ENCODE measurements around the gene DCANP1.
"Not testable (repeated sequence)": the region's sequence is repeated elsewhere in the genome, so short reads cannot be mapped to it uniquely, and the experiment has no call there.

Gene DCANP1

GRCh38 chr5:135447298-135447929, at the start of gene DCANP1:
DCANP1 (minus strand) TSS chr5:135447348; CDS start chr5:135447108, 240 bp downstream.
- Histone ChIP-seq H3K27me3 (ENCODE audit: insufficient read depth, low read length) (peaks cover 13% of the 10 kb centered on the region), H3K36me3 (ENCODE audit: insufficient read depth, low read length) (no peaks in the 10 kb centered on the region), H3K9me3 (ENCODE audit: low read length) (no peaks in the 10 kb centered on the region), H2AFZ (ENCODE audit: low read depth, low read length) (no peak within 1 kb of the TSS), H3K4me1 (ENCODE audit: insufficient read depth, low read length) (peaks cover 5% of the 10 kb centered on the region), H3K4me3 (ENCODE audit: low read length) (no peak within 1 kb of the TSS)

GRCh38 chr5:135495531-135495930, 48.4 kb upstream of the DCANP1 start:
- not testable (repeated sequence) for H2AFZ ChIP-seq (ENCODE audit: low read depth, low read length); H3K4me3 ChIP-seq (ENCODE audit: low read length); H3K36me3 ChIP-seq (ENCODE audit: insufficient read depth, low read length); H3K9me3 ChIP-seq (ENCODE audit: low read length)
- Histone ChIP-seq H3K27me3 (ENCODE audit: insufficient read depth, low read length) (peaks cover 66% of the 10 kb centered on the region), H3K4me1 (ENCODE audit: insufficient read depth, low read length) (peaks cover 14% of the 10 kb centered on the region)

- no peaks in the 10 kb centered on the region for H3K9me3 ChIP-seq (ENCODE audit: low read length)
- no peak overlapping the region for H2AFZ ChIP-seq (ENCODE audit: low read depth, low read length)
- no peaks in the 10 kb centered on the region for H3K36me3 ChIP-seq (ENCODE audit: insufficient read depth, low read length)
- no peak overlapping the region for H3K4me3 ChIP-seq (ENCODE audit: low read length)
- H3K27me3 ChIP-seq (ENCODE audit: insufficient read depth, low read length) = peaks cover 70% of the 10 kb centered on the region
- peaks cover 27% of the 10 kb centered on the region for H3K4me1 ChIP-seq (ENCODE audit: insufficient read depth, low read length)
These were observed 47.0 kb upstream of the DCANP1 start for GRCh38 chr5:135494196-135494595.

GRCh38 chr5:135493406-135494180, 46.4 kb upstream of the DCANP1 start:
- H3K4me1 ChIP-seq (ENCODE audit: insufficient read depth, low read length) = peaks cover 31% of the 10 kb centered on the region
- no peak overlapping the region for H2AFZ ChIP-seq (ENCODE audit: low read depth, low read length)
- H3K27me3 ChIP-seq (ENCODE audit: insufficient read depth, low read length) = peaks cover 66% of the 10 kb centered on the region
- H3K4me3 ChIP-seq (ENCODE audit: low read length) = no peak overlapping the region
- H3K9me3 ChIP-seq (ENCODE audit: low read length) = no peaks in the 10 kb centered on the region
- H3K36me3 ChIP-seq (ENCODE audit: insufficient read depth, low read length) = no peaks in the 10 kb centered on the region

- H3K9me3 ChIP-seq (ENCODE audit: low read length) = no peaks in the 10 kb centered on the region
- peaks cover 37% of the 10 kb centered on the region for H3K4me1 ChIP-seq (ENCODE audit: insufficient read depth, low read length)
- H3K4me3 ChIP-seq (ENCODE audit: low read length) = no peak overlapping the region
- H3K36me3 ChIP-seq (ENCODE audit: insufficient read depth, low read length) = no peaks in the 10 kb centered on the region
- H2AFZ ChIP-seq (ENCODE audit: low read depth, low read length) = no peak overlapping the region
- peaks cover 69% of the 10 kb centered on the region for H3K27me3 ChIP-seq (ENCODE audit: insufficient read depth, low read length)
These were observed 45.1 kb upstream of the DCANP1 start for GRCh38 chr5:135492319-135492626.

GRCh38 chr5:135491552-135492318, 44.6 kb upstream of the DCANP1 start:
- peaks cover 69% of the 10 kb centered on the region for H3K27me3 ChIP-seq (ENCODE audit: insufficient read depth, low read length)
- H2AFZ ChIP-seq (ENCODE audit: low read depth, low read length) = no peak overlapping the region
- peaks cover 37% of the 10 kb centered on the region for H3K4me1 ChIP-seq (ENCODE audit: insufficient read depth, low read length)
- no peaks in the 10 kb centered on the region for H3K9me3 ChIP-seq (ENCODE audit: low read length)
- no peaks in the 10 kb centered on the region for H3K36me3 ChIP-seq (ENCODE audit: insufficient read depth, low read length)
- H3K4me3 ChIP-seq (ENCODE audit: low read length) = no peak overlapping the region

GRCh38 chr5:135491038-135491551, 43.9 kb upstream of the DCANP1 start:
- H3K9me3 ChIP-seq (ENCODE audit: low read length) = no peaks in the 10 kb centered on the region
- peaks cover 71% of the 10 kb centered on the region for H3K27me3 ChIP-seq (ENCODE audit: insufficient read depth, low read length)
- no peak overlapping the region for H2AFZ ChIP-seq (ENCODE audit: low read depth, low read length)
- peaks cover 37% of the 10 kb centered on the region for H3K4me1 ChIP-seq (ENCODE audit: insufficient read depth, low read length)
- no peak overlapping the region for H3K4me3 ChIP-seq (ENCODE audit: low read length)
- no peaks in the 10 kb centered on the region for H3K36me3 ChIP-seq (ENCODE audit: insufficient read depth, low read length)

- Histone ChIP-seq H2AFZ (ENCODE audit: low read depth, low read length) (peak overlapping the region; percentile 42), H3K4me3 (ENCODE audit: low read length) (peak overlapping the region; percentile 39), H3K36me3 (ENCODE audit: insufficient read depth, low read length) (no peaks in the 10 kb centered on the region), H3K27me3 (ENCODE audit: insufficient read depth, low read length) (peaks cover 74% of the 10 kb centered on the region), H3K9me3 (ENCODE audit: low read length) (no peaks in the 10 kb centered on the region), H3K4me1 (ENCODE audit: insufficient read depth, low read length) (peaks cover 37% of the 10 kb centered on the region)
These were observed 43.3 kb upstream of the DCANP1 start for GRCh38 chr5:135490245-135491037.

- Histone ChIP-seq H3K36me3 (ENCODE audit: insufficient read depth, low read length) (no peaks in the 10 kb centered on the region), H3K27me3 (ENCODE audit: insufficient read depth, low read length) (peaks cover 67% of the 10 kb centered on the region), H3K9me3 (ENCODE audit: low read length) (no peaks in the 10 kb centered on the region), H3K4me1 (ENCODE audit: insufficient read depth, low read length) (peaks cover 37% of the 10 kb centered on the region), H2AFZ (ENCODE audit: low read depth, low read length) (peak overlapping the region; percentile 77), H3K4me3 (ENCODE audit: low read length) (peak overlapping the region; percentile 39)
These were observed 42.5 kb upstream of the DCANP1 start for GRCh38 chr5:135489466-135490244.

GRCh38 chr5:135488727-135489465, 41.7 kb upstream of the DCANP1 start:
- Histone ChIP-seq H3K27me3 (ENCODE audit: insufficient read depth, low read length) (peaks cover 61% of the 10 kb centered on the region), H3K4me1 (ENCODE audit: insufficient read depth, low read length) (peaks cover 37% of the 10 kb centered on the region), H3K9me3 (ENCODE audit: low read length) (no peaks in the 10 kb centered on the region), H3K4me3 (ENCODE audit: low read length) (peak overlapping the region; percentile 39), H2AFZ (ENCODE audit: low read depth, low read length) (peak overlapping the region; percentile 77), H3K36me3 (ENCODE audit: insufficient read depth, low read length) (no peaks in the 10 kb centered on the region)

GRCh38 chr5:135487839-135488514, 40.8 kb upstream of the DCANP1 start:
- Histone ChIP-seq H3K4me1 (ENCODE audit: insufficient read depth, low read length) (peaks cover 37% of the 10 kb centered on the region), H3K4me3 (ENCODE audit: low read length) (peak overlapping the region; percentile 39), H3K27me3 (ENCODE audit: insufficient read depth, low read length) (peaks cover 56% of the 10 kb centered on the region)

More at GRCh38 chr5:135487839-135488514, 40.8 kb upstream of the DCANP1 start:
- Histone ChIP-seq H3K36me3 (ENCODE audit: insufficient read depth, low read length) (no peaks in the 10 kb centered on the region), H3K9me3 (ENCODE audit: low read length) (no peaks in the 10 kb centered on the region), H2AFZ (ENCODE audit: low read depth, low read length) (no peak overlapping the region)

Data from neuron (in vitro differentiated cells).